OCI-LY3 (cell line): ENCODE results near the gene MRAP2.

Source experiments
- H2AFZ ChIP-seq: fragments of 200-600, 300-600 bp; shearing (Covaris generic); 2 replicates; pipeline ENCODE4 v1.6.0; 2014; ENCODE audit warnings: antibody characterized with exemption, low read depth, low read length
- H3K27ac ChIP-seq: fragments of 200-600, 300-600 bp; sonication (generic); 2 replicates; pipeline ENCODE4 v1.5.1; 2014; ENCODE audit warnings: mild to moderate bottlenecking, low read length, moderate library complexity, mixed read lengths
- H3K27me3 ChIP-seq: fragments of 200-600, 300-600 bp; sonication (generic); 2 replicates; pipeline ENCODE4 v1.6.1; 2014; ENCODE audit warnings: low read depth, low read length, mixed read lengths
- H3K36me3 ChIP-seq: fragments of 200-600, 300-600 bp; sonication (generic); replicated peaks from 2 replicates; pipeline ENCODE3; 2014; ENCODE audit warnings: low read depth, low read length, mixed read lengths
- H3K4me1 ChIP-seq: fragments of 300-600, 200-600 bp; sonication (generic); 2 replicates; pipeline ENCODE4 v1.6.1; 2014; ENCODE audit warnings: low read length, mixed read lengths
- H3K4me2 ChIP-seq: fragments of 200-600, 300-600 bp; sonication (generic); 2 replicates; pipeline ENCODE4 v1.6.1; 2014; ENCODE audit warnings: low read length, mixed read lengths
- H3K4me3 ChIP-seq: fragments of 300-600, 200-600 bp; sonication (generic); 2 replicates; pipeline ENCODE4 v1.5.1; 2014; ENCODE audit warnings: antibody characterized with exemption, mild to moderate bottlenecking, low read length, moderate library complexity
- H3K79me2 ChIP-seq: fragments of 300-600, 200-600 bp; shearing (Covaris generic); 2 replicates; pipeline ENCODE4 v1.6.1; 2014; ENCODE audit warnings: mild to moderate bottlenecking, low read length, mixed read lengths
- H3K9ac ChIP-seq: fragments of 300-600, 200-600 bp; shearing (Covaris generic); 2 replicates; pipeline ENCODE4 v1.6.0; 2014; ENCODE audit warnings: mild to moderate bottlenecking, low read length, moderate library complexity
- H3K9me3 ChIP-seq: fragments of 200-600, 300-600 bp; shearing (Covaris generic); 2 replicates; pipeline ENCODE4 v1.6.1; 2014; ENCODE audit warnings: low read length, mixed read lengths; ENCODE audit not compliant: insufficient read depth
- H4K20me1 ChIP-seq: fragments of 200-600, 300-600 bp; sonication (generic); 2 replicates; pipeline ENCODE4 v1.6.1; 2016; ENCODE audit warnings: low read length, mixed read lengths; ENCODE audit not compliant: insufficient read depth
- EZH2phosphoT487 ChIP-seq: fragments of 200-600 bp; shearing (Covaris generic); IDR thresholded peaks from 2 replicates; pipeline ENCODE4 v1.6.1; 2018; ENCODE audit warnings: antibody characterized with exemption, mixed run types, low read depth
- TF ChIP-seq, protein P1 (sequence below): fragments of 200-600, 300-600 bp; sonication (generic); IDR thresholded peaks from 2 replicates; pipeline ENCODE4 v1.5.1; 2014; ENCODE audit warnings: antibody characterized with exemption, low read length, low read depth

MRAP2 gene

DNA sequence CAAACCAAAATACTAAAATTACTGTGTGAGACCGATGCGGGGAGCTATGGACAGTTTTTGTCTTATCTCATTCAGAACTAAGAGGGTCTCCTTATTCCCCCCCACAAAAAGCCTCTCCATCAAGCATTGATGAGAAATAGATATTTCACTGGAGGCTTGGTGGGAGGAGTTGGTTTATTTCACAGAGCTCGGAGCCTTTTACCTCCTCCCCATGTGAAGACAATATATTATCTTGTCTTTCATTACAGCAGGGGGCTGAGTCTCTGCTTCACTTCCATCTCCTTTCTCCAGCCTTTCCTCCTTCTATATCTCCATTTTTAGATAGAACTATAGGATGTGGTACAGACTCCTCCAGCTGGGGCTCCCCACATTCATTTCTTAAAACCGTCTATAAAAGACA lies 29.9 kb upstream of the MRAP2 start:
- TF ChIP-seq, protein P1, sequence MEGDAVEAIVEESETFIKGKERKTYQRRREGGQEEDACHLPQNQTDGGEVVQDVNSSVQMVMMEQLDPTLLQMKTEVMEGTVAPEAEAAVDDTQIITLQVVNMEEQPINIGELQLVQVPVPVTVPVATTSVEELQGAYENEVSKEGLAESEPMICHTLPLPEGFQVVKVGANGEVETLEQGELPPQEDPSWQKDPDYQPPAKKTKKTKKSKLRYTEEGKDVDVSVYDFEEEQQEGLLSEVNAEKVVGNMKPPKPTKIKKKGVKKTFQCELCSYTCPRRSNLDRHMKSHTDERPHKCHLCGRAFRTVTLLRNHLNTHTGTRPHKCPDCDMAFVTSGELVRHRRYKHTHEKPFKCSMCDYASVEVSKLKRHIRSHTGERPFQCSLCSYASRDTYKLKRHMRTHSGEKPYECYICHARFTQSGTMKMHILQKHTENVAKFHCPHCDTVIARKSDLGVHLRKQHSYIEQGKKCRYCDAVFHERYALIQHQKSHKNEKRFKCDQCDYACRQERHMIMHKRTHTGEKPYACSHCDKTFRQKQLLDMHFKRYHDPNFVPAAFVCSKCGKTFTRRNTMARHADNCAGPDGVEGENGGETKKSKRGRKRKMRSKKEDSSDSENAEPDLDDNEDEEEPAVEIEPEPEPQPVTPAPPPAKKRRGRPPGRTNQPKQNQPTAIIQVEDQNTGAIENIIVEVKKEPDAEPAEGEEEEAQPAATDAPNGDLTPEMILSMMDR = no peak
- TF ChIP-seq EZH2phosphoT487 = no peak
- Histone ChIP-seq H3K9ac (no peak overlapping the region), H3K4me1 (peaks cover 19% of the 10 kb centered on the region), H3K27me3 (no peaks in the 10 kb centered on the region), H3K9me3 (no peaks in the 10 kb centered on the region), H3K4me3 (no peak overlapping the region), H3K4me2 (no peak overlapping the region), H2AFZ (no peak overlapping the region), H3K36me3 (no peaks in the 10 kb centered on the region), H4K20me1 (no peaks in the 10 kb centered on the region), H3K79me2 (no peaks in the 10 kb centered on the region), H3K27ac (no peak overlapping the region)

DNA sequence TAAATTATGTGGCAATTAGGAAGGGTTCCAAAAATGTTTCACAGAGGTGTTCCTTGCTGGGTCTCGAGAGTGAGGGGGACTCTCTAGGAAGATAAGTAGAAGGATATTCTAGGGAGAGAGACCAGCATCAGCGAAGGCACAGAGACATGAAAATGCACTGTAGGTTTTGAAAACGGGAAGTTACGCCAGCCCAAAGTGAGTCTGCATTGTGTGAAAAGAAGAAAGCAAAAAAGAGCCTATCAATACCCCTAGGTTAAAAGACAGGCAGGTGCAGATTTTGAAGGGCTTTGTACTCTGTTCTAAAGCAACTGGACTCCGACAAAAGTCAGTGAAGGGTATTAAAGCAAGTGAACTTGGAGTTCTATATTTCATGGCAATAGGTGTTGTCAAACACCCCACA lies 25.7 kb upstream of the MRAP2 start:
- no peak overlapping the region; the same call in 1 of the 2 replicates for H3K4me3 ChIP-seq
- H3K79me2 ChIP-seq = no peaks in the 10 kb centered on the region
- no peaks in the 10 kb centered on the region for H3K27me3 ChIP-seq
- H3K4me2 ChIP-seq = peak overlapping the region; percentile 55
- H3K27ac ChIP-seq = no peak overlapping the region
- no peak overlapping the region for H3K9ac ChIP-seq
- peaks cover 10% of the 10 kb centered on the region for H3K4me1 ChIP-seq
- H3K36me3 ChIP-seq = no peaks in the 10 kb centered on the region
- peak overlapping the region; percentile 90 for H2AFZ ChIP-seq
- no peak for TF ChIP-seq EZH2phosphoT487
- TF ChIP-seq, protein P1 = no peak
- H3K9me3 ChIP-seq = no peaks in the 10 kb centered on the region
- H4K20me1 ChIP-seq = no peaks in the 10 kb centered on the region

DNA sequence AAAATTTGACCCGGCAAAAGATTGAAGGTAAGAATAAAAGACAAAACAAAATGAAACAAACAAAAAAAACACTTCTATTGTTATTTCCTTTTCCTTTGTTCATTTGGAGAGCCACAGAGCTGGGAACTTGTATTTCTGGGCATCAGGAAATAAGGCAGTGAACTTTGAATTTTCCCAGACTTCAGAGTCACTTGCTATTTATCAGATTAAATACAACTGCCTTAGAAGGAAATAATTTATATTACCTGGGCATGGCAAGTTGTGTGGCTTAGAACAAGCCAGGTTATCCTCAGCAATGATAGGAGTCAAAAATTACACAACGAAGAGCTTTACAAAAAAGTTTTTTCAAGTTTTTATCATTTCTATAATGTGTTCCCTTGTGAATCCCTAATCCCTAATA lies 20.2 kb upstream of the MRAP2 start:
- Histone ChIP-seq H3K9me3 (no peaks in the 10 kb centered on the region), H3K4me1 (peaks cover 13% of the 10 kb centered on the region), H3K79me2 (no peaks in the 10 kb centered on the region), H3K36me3 (no peaks in the 10 kb centered on the region), H4K20me1 (no peaks in the 10 kb centered on the region), H3K4me3 (no peak overlapping the region), H3K27me3 (no peaks in the 10 kb centered on the region), H2AFZ (no peak overlapping the region), H3K4me2 (no peak overlapping the region), H3K9ac (no peak overlapping the region), H3K27ac (no peak overlapping the region)
- TF ChIP-seq, protein P1 = no peak

DNA sequence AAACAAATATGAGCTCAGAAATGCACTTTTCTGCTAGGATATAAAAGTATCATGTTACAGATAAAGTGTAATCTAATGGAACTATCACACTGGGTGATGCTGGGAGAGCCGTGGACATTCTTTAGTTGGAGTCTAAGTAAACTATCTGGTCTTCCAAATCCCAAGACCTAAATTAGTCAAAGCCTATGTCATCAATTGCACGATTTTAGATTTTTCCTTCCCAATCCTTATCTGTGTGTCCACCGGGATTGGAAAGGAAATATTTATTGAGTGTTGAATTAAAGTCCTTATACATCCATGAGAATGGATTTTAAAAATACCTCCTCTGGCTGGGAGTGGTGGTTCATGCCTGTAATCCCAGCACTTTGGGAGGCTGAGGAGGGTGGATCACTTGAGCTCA lies 19.6 kb upstream of the MRAP2 start:
- no peak overlapping the region for H2AFZ ChIP-seq
- no peak overlapping the region for H3K27ac ChIP-seq
- H3K27me3 ChIP-seq = no peaks in the 10 kb centered on the region
- no peak overlapping the region for H3K4me2 ChIP-seq
- H3K9ac ChIP-seq = no peak overlapping the region
- H4K20me1 ChIP-seq = no peaks in the 10 kb centered on the region
- peaks cover 19% of the 10 kb centered on the region for H3K4me1 ChIP-seq
- no peaks in the 10 kb centered on the region for H3K9me3 ChIP-seq
- no peak overlapping the region for H3K4me3 ChIP-seq
- TF ChIP-seq EZH2phosphoT487 = no peak
- TF ChIP-seq, protein P1 = no peak
- H3K79me2 ChIP-seq = no peaks in the 10 kb centered on the region
- no peaks in the 10 kb centered on the region for H3K36me3 ChIP-seq
